Mononuclear cell (primary cell): ENCODE measurements around the gene ZNF274. TPM values are rescaled to one million over a fixed set of nuclear protein-coding genes. Genes with fewer than 3 reads are reported as not detected.
"Not testable (repeated sequence)": the region's sequence is repeated elsewhere in the genome, so short reads cannot be mapped to it uniquely, and the experiment has no call there.

Experiments used
- H3K27me3 ChIP-seq: 2 replicates; pipeline ENCODE4 v1.6.0; 2011; ENCODE audit warnings: low read length, control low read depth; ENCODE audit not compliant: insufficient read depth
- H3K4me1 ChIP-seq: 2 replicates; pipeline ENCODE4 v1.5.1; 2011; ENCODE audit warnings: mild to moderate bottlenecking, low read length, control low read depth; ENCODE audit not compliant: insufficient read depth
- H3K4me3 ChIP-seq: 2 replicates; pipeline ENCODE4 v1.5.1; 2011; ENCODE audit warnings: mild to moderate bottlenecking, low read length, moderate library complexity
- H3K9me3 ChIP-seq: 2 replicates; pipeline ENCODE4 v1.5.1; 2011; ENCODE audit warnings: low read depth, mild to moderate bottlenecking, control low read depth, low read length
- total RNA-seq: library from RNA; depleted of rRNA; stranded (reverse); fragments of >200 nt; gene quantifications from one replicate; pipeline ENCODE4 v1.2.3, GENCODE V29; 2012

The ZNF274 gene
- total RNA-seq, result 61.1 TPM

GRCh38 chr19:58182989-58183816 is at the start of gene ZNF274:
Gene ZNF274 (plus strand): TSS chr19:58183061. CDS start chr19:58183966, 905 bp downstream.
- peaks cover 56% of the 10 kb centered on the region for H3K9me3 ChIP-seq
- H3K4me3 ChIP-seq, result peak within 1 kb of the TSS; percentile 78
- no peaks in the 10 kb centered on the region for H3K27me3 ChIP-seq
- peaks cover 15% of the 10 kb centered on the region for H3K4me1 ChIP-seq

- Histone ChIP-seq H3K9me3 (peaks cover 58% of the 10 kb centered on the region), H3K27me3 (no peaks in the 10 kb centered on the region), H3K4me1 (no peaks in the 10 kb centered on the region), H3K4me3 (no peak overlapping the region)
Observed at GRCh38 chr19:58134244-58134643, 48.6 kb upstream of the ZNF274 start.

- Histone ChIP-seq H3K4me3 (no peak overlapping the region), H3K27me3 (no peaks in the 10 kb centered on the region), H3K9me3 (peaks cover 19% of the 10 kb centered on the region), H3K4me1 (peaks cover 5% of the 10 kb centered on the region)
Observed at GRCh38 chr19:58145849-58146248, 37.0 kb upstream of the ZNF274 start.

- peaks cover 15% of the 10 kb centered on the region for H3K9me3 ChIP-seq
- not testable (repeated sequence) for H3K4me1 ChIP-seq, H3K4me3 ChIP-seq, H3K27me3 ChIP-seq
Observed at GRCh38 chr19:58147475-58147874, 35.4 kb upstream of the ZNF274 start.

GRCh38 chr19:58150328-58150921 is 32.4 kb upstream of the ZNF274 start, which contains the start of gene ZNF329:
Gene ZNF329 (minus strand): TSS chr19:58150789. CDS start chr19:58129503, 21,286 bp downstream.
- Histone ChIP-seq H3K4me3 (peak within 1 kb of the TSS; percentile 77), H3K9me3 (peaks cover 12% of the 10 kb centered on the region), H3K27me3 (no peaks in the 10 kb centered on the region), H3K4me1 (peaks cover 14% of the 10 kb centered on the region)

GRCh38 chr19:58153386-58153785 is 29.5 kb upstream of the ZNF274 start:
- Histone ChIP-seq H3K4me1 (peaks cover 15% of the 10 kb centered on the region), H3K9me3 (peaks cover 5% of the 10 kb centered on the region), H3K27me3 (no peaks in the 10 kb centered on the region), H3K4me3 (no peak overlapping the region)

- peak overlapping the region; percentile 86 for H3K4me3 ChIP-seq
- peaks cover 15% of the 10 kb centered on the region for H3K4me1 ChIP-seq
- H3K9me3 ChIP-seq, result no peaks in the 10 kb centered on the region
- no peaks in the 10 kb centered on the region for H3K27me3 ChIP-seq
Observed at GRCh38 chr19:58154287-58154678, 28.6 kb upstream of the ZNF274 start.

GRCh38 chr19:58154679-58155648 is 27.9 kb upstream of the ZNF274 start:
- Histone ChIP-seq H3K4me1 (peaks cover 13% of the 10 kb centered on the region), H3K27me3 (no peaks in the 10 kb centered on the region), H3K4me3 (peak overlapping the region; percentile 86), H3K9me3 (no peaks in the 10 kb centered on the region)

- Histone ChIP-seq H3K9me3 (peaks cover 6% of the 10 kb centered on the region), H3K4me3 (no peak overlapping the region), H3K4me1 (peaks cover 9% of the 10 kb centered on the region), H3K27me3 (no peaks in the 10 kb centered on the region)
Observed at GRCh38 chr19:58157045-58157728, 25.7 kb upstream of the ZNF274 start.

GRCh38 chr19:58166268-58166667 is 16.6 kb upstream of the ZNF274 start:
- H3K4me3 ChIP-seq, result no peak overlapping the region

GRCh38 chr19:58166708-58167280 is 16.1 kb upstream of the ZNF274 start:
- Histone ChIP-seq H3K9me3 (peaks cover 48% of the 10 kb centered on the region), H3K4me3 (no peak overlapping the region), H3K27me3 (no peaks in the 10 kb centered on the region), H3K4me1 (no peaks in the 10 kb centered on the region)

More at GRCh38 chr19:58166268-58166667, 16.6 kb upstream of the ZNF274 start:
- H3K9me3 ChIP-seq, result peaks cover 52% of the 10 kb centered on the region
- no peaks in the 10 kb centered on the region for H3K27me3 ChIP-seq
- no peaks in the 10 kb centered on the region for H3K4me1 ChIP-seq

- Histone ChIP-seq H3K9me3 (peaks cover 37% of the 10 kb centered on the region), H3K4me1 (no peaks in the 10 kb centered on the region), H3K27me3 (no peaks in the 10 kb centered on the region), H3K4me3 (no peak overlapping the region)
Observed at GRCh38 chr19:58170860-58171259, 12.0 kb upstream of the ZNF274 start.

- Histone ChIP-seq H3K27me3 (no peaks in the 10 kb centered on the region), H3K4me3 (peak overlapping the region; percentile 26), H3K4me1 (peaks cover 15% of the 10 kb centered on the region), H3K9me3 (peaks cover 55% of the 10 kb centered on the region)
Observed at GRCh38 chr19:58181902-58182576, 822 bp upstream of the ZNF274 start.
